Measurements from ENCODE around the gene GNAT3. TPM values are rescaled to one million over a fixed set of nuclear protein-coding genes. Genes with fewer than 3 reads are reported as not detected.

Gene GNAT3
- total and polyA plus RNA-seq, 5 donors from 2014 or later = not detected

- Histone ChIP-seq H3K4me1 (ENCODE audit: control insufficient read depth, insufficient read depth, low read length, poor library complexity, severe bottlenecking) (no peaks in the 10 kb centered on the region), H3K36me3 (ENCODE audit: control insufficient read depth, insufficient read depth, low read length) (no peaks in the 10 kb centered on the region), H3K27me3 (ENCODE audit: control insufficient read depth, insufficient read depth, low read length) (no peaks in the 10 kb centered on the region), H3K27ac (ENCODE audit: insufficient read depth, low read length, poor library complexity, severe bottlenecking) (no peak overlapping the region), H3K4me3 (ENCODE audit: low read depth, low read length) (no peak overlapping the region), H3K9me3 (ENCODE audit: control insufficient read depth in 2 of 2, low read length in 2 of 2) (peaks cover 0 to 3% of the 10 kb centered on the region in 2 experiments)
- no peak for DNase-seq
- Mint-ChIP-seq H3K36me3 (no peaks in the 10 kb centered on the region), H3K4me3 (no peak overlapping the region), H3K9me3 (peaks cover 0 to 17% (median 8%) of the 10 kb centered on the region in 7 donors), H3K27me3 (no peaks in the 10 kb centered on the region), H3K4me1 (no peaks in the 10 kb centered on the region), H3K27ac (no peak overlapping the region)
- no peak for ATAC-seq (ENCODE audit: low read depth in 2 of 2)
Measured at GRCh38 chr7:80521809-80522208, 9.9 kb upstream of the GNAT3 start.

GRCh38 chr7:80520199-80520598 is 8.3 kb upstream of the GNAT3 start:
- no peaks in the 10 kb centered on the region for H3K36me3 ChIP-seq (ENCODE audit: control insufficient read depth, insufficient read depth, low read length)
- H3K36me3 Mint-ChIP-seq = no peaks in the 10 kb centered on the region
- no peak overlapping the region for H3K4me3 Mint-ChIP-seq
- no peak overlapping the region for H3K27ac ChIP-seq (ENCODE audit: insufficient read depth, low read length, poor library complexity, severe bottlenecking)
- ATAC-seq (ENCODE audit: low read depth in 2 of 2) = no peak
- H3K27ac Mint-ChIP-seq = no peak overlapping the region
- no peaks in the 10 kb centered on the region for H3K27me3 Mint-ChIP-seq
- H3K27me3 ChIP-seq (ENCODE audit: control insufficient read depth, insufficient read depth, low read length) = no peaks in the 10 kb centered on the region
- DNase-seq = no peak
- H3K4me3 ChIP-seq (ENCODE audit: low read depth, low read length) = no peak overlapping the region
- H3K4me1 ChIP-seq (ENCODE audit: control insufficient read depth, insufficient read depth, low read length, poor library complexity, severe bottlenecking) = no peaks in the 10 kb centered on the region
- H3K9me3 Mint-ChIP-seq = peaks cover 0 to 14% (median 1%) of the 10 kb centered on the region in 7 donors
- H3K4me1 Mint-ChIP-seq = no peaks in the 10 kb centered on the region
- peaks cover 0 to 3% of the 10 kb centered on the region in 2 experiments for H3K9me3 ChIP-seq (ENCODE audit: control insufficient read depth in 2 of 2, low read length in 2 of 2)

- no peaks in the 10 kb centered on the region for H3K36me3 Mint-ChIP-seq
- no peak for ATAC-seq (ENCODE audit: low read depth in 2 of 2)
- H3K4me1 Mint-ChIP-seq = no peaks in the 10 kb centered on the region
- no peaks in the 10 kb centered on the region for H3K27me3 Mint-ChIP-seq
- H3K27ac Mint-ChIP-seq = no peak overlapping the region
- H3K27me3 ChIP-seq (ENCODE audit: control insufficient read depth, insufficient read depth, low read length) = no peaks in the 10 kb centered on the region
- H3K4me3 Mint-ChIP-seq = no peak overlapping the region
- H3K9me3 Mint-ChIP-seq = peaks cover 0 to 8% (median 1%) of the 10 kb centered on the region in 7 donors
- DNase-seq = no peak
- peaks cover 0 to 3% of the 10 kb centered on the region in 2 experiments for H3K9me3 ChIP-seq (ENCODE audit: control insufficient read depth in 2 of 2, low read length in 2 of 2)
- H3K36me3 ChIP-seq (ENCODE audit: control insufficient read depth, insufficient read depth, low read length) = no peaks in the 10 kb centered on the region
- no peak overlapping the region for H3K27ac ChIP-seq (ENCODE audit: insufficient read depth, low read length, poor library complexity, severe bottlenecking)
- H3K4me1 ChIP-seq (ENCODE audit: control insufficient read depth, insufficient read depth, low read length, poor library complexity, severe bottlenecking) = no peaks in the 10 kb centered on the region
- no peak overlapping the region for H3K4me3 ChIP-seq (ENCODE audit: low read depth, low read length)
Measured at GRCh38 chr7:80517282-80517747, 5.5 kb upstream of the GNAT3 start.

GRCh38 chr7:80515298-80515697 is 3.4 kb upstream of the GNAT3 start:
- Mint-ChIP-seq H3K4me1 (no peaks in the 10 kb centered on the region), H3K9me3 (peaks cover 0 to 4% (median 1%) of the 10 kb centered on the region in 7 donors), H3K27ac (no peak overlapping the region), H3K36me3 (no peaks in the 10 kb centered on the region), H3K4me3 (no peak overlapping the region), H3K27me3 (no peaks in the 10 kb centered on the region)
- Histone ChIP-seq H3K36me3 (ENCODE audit: control insufficient read depth, insufficient read depth, low read length) (no peaks in the 10 kb centered on the region), H3K27ac (ENCODE audit: insufficient read depth, low read length, poor library complexity, severe bottlenecking) (no peak overlapping the region), H3K9me3 (ENCODE audit: control insufficient read depth in 2 of 2, low read length in 2 of 2) (peaks cover 0 to under 1% of the 10 kb centered on the region in 2 experiments), H3K4me3 (ENCODE audit: low read depth, low read length) (no peak overlapping the region), H3K27me3 (ENCODE audit: control insufficient read depth, insufficient read depth, low read length) (no peaks in the 10 kb centered on the region), H3K4me1 (ENCODE audit: control insufficient read depth, insufficient read depth, low read length, poor library complexity, severe bottlenecking) (no peaks in the 10 kb centered on the region)
- no peak for ATAC-seq (ENCODE audit: low read depth in 2 of 2)
- DNase-seq = no peak

- Mint-ChIP-seq H3K27me3 (no peaks in the 10 kb centered on the region), H3K4me3 (no peak overlapping the region), H3K4me1 (no peaks in the 10 kb centered on the region), H3K9me3 (peaks cover 0 to 7% (median 0%) of the 10 kb centered on the region in 7 donors), H3K27ac (no peak overlapping the region), H3K36me3 (no peaks in the 10 kb centered on the region)
- no peaks in the 10 kb centered on the region for H3K4me1 ChIP-seq (ENCODE audit: control insufficient read depth, insufficient read depth, low read length, poor library complexity, severe bottlenecking)
- ATAC-seq (ENCODE audit: low read depth in 2 of 2) (no peak), DNase-seq (no peak)
- H3K36me3 ChIP-seq (ENCODE audit: control insufficient read depth, insufficient read depth, low read length) = no peaks in the 10 kb centered on the region
- peaks cover 0 to 3% of the 10 kb centered on the region in 2 experiments for H3K9me3 ChIP-seq (ENCODE audit: control insufficient read depth in 2 of 2, low read length in 2 of 2)
- no peak overlapping the region for H3K4me3 ChIP-seq (ENCODE audit: low read depth, low read length)
- H3K27ac ChIP-seq (ENCODE audit: insufficient read depth, low read length, poor library complexity, severe bottlenecking) = no peak overlapping the region
- no peaks in the 10 kb centered on the region for H3K27me3 ChIP-seq (ENCODE audit: control insufficient read depth, insufficient read depth, low read length)
Measured at GRCh38 chr7:80510021-80510420, 1.8 kb downstream of the GNAT3 start.

- ATAC-seq (ENCODE audit: low read depth in 2 of 2) (no peak), DNase-seq (no peak)
- Mint-ChIP-seq H3K27ac (no peak overlapping the region), H3K4me3 (no peak overlapping the region), H3K9me3 (peaks cover 0 to 7% (median 4%) of the 10 kb centered on the region in 7 donors), H3K4me1 (no peaks in the 10 kb centered on the region), H3K27me3 (no peaks in the 10 kb centered on the region), H3K36me3 (no peaks in the 10 kb centered on the region)
- no peak overlapping the region for H3K27ac ChIP-seq (ENCODE audit: insufficient read depth, low read length, poor library complexity, severe bottlenecking)
- H3K27me3 ChIP-seq (ENCODE audit: control insufficient read depth, insufficient read depth, low read length) = no peaks in the 10 kb centered on the region
- no peaks in the 10 kb centered on the region for H3K36me3 ChIP-seq (ENCODE audit: control insufficient read depth, insufficient read depth, low read length)
- H3K4me3 ChIP-seq (ENCODE audit: low read depth, low read length) = no peak overlapping the region
- H3K4me1 ChIP-seq (ENCODE audit: control insufficient read depth, insufficient read depth, low read length, poor library complexity, severe bottlenecking) = no peaks in the 10 kb centered on the region
- H3K9me3 ChIP-seq (ENCODE audit: control insufficient read depth in 2 of 2, low read length in 2 of 2) = peaks cover 0 to 3% of the 10 kb centered on the region in 2 experiments
Measured at GRCh38 chr7:80508440-80508839, 3.4 kb downstream of the GNAT3 start.

GRCh38 chr7:80505900-80506500 is 5.9 kb downstream of the GNAT3 start:
- Histone ChIP-seq H3K36me3 (ENCODE audit: control insufficient read depth, insufficient read depth, low read length) (no peaks in the 10 kb centered on the region), H3K4me1 (ENCODE audit: control insufficient read depth, insufficient read depth, low read length, poor library complexity, severe bottlenecking) (no peaks in the 10 kb centered on the region), H3K27ac (ENCODE audit: insufficient read depth, low read length, poor library complexity, severe bottlenecking) (no peak overlapping the region), H3K4me3 (ENCODE audit: low read depth, low read length) (no peak overlapping the region), H3K27me3 (ENCODE audit: control insufficient read depth, insufficient read depth, low read length) (no peaks in the 10 kb centered on the region), H3K9me3 (ENCODE audit: control insufficient read depth in 2 of 2, low read length in 2 of 2) (peaks cover 0 to 3% of the 10 kb centered on the region in 2 experiments)
- peaks cover 0 to 7% (median 4%) of the 10 kb centered on the region in 7 donors for H3K9me3 Mint-ChIP-seq
- DNase-seq (no peak), ATAC-seq (ENCODE audit: low read depth in 2 of 2) (no peak)
- no peaks in the 10 kb centered on the region for H3K36me3 Mint-ChIP-seq
- no peaks in the 10 kb centered on the region for H3K27me3 Mint-ChIP-seq
- H3K27ac Mint-ChIP-seq = no peak overlapping the region
- H3K4me1 Mint-ChIP-seq = no peaks in the 10 kb centered on the region
- H3K4me3 Mint-ChIP-seq = no peak overlapping the region

- no peak overlapping the region for H3K4me3 Mint-ChIP-seq
- no peaks in the 10 kb centered on the region for H3K27me3 Mint-ChIP-seq
- Histone ChIP-seq H3K36me3 (ENCODE audit: control insufficient read depth, insufficient read depth, low read length) (no peaks in the 10 kb centered on the region), H3K4me3 (ENCODE audit: low read depth, low read length) (no peak overlapping the region), H3K27me3 (ENCODE audit: control insufficient read depth, insufficient read depth, low read length) (no peaks in the 10 kb centered on the region), H3K27ac (ENCODE audit: insufficient read depth, low read length, poor library complexity, severe bottlenecking) (no peak overlapping the region), H3K9me3 (ENCODE audit: control insufficient read depth in 2 of 2, low read length in 2 of 2) (no peaks in the 10 kb centered on the region), H3K4me1 (ENCODE audit: control insufficient read depth, insufficient read depth, low read length, poor library complexity, severe bottlenecking) (no peaks in the 10 kb centered on the region)
- H3K4me1 Mint-ChIP-seq = no peaks in the 10 kb centered on the region
- no peaks in the 10 kb centered on the region for H3K36me3 Mint-ChIP-seq
- DNase-seq (no peak), ATAC-seq (ENCODE audit: low read depth in 2 of 2) (no peak)
- peaks cover 0 to 11% (median 4%) of the 10 kb centered on the region in 7 donors for H3K9me3 Mint-ChIP-seq
- H3K27ac Mint-ChIP-seq = no peak overlapping the region
Measured at GRCh38 chr7:80500325-80500724, 11.5 kb downstream of the GNAT3 start.
